HepG2 (cell line): ENCODE results near the gene SCYGR8. TPM values are rescaled to one million over a fixed set of nuclear protein-coding genes. Genes with fewer than 3 reads are reported as not detected.

Experiments used
- BHLHE40 ChIP-seq: IDR thresholded peaks from 2 replicates; pipeline ENCODE4 v1.6.1; 2011; ENCODE audit warnings: low read length, improper control_type of control experiment
- CREB1 ChIP-seq, 2 experiments: fragments of 450-650 bp in 1 of 2; IDR thresholded peaks; 2 replicates each; pipeline ENCODE4 v1.6.1; 2016 to 2017; ENCODE audit warnings: control low read depth in 1 of 2, mild to moderate bottlenecking in 1 of 2, missing compliant biosample characterization in 1 of 2, missing genetic modification characterization in 1 of 2
- CREM ChIP-seq, 2 experiments: sonication (generic) in 1 of 2; formaldehyde crosslinking in 1 of 2; IDR thresholded peaks; 2 replicates each; pipeline versions ENCODE4 v1.4.0 to v1.6.1; 2016 to 2020; ENCODE audit warnings: antibody characterized with exemption in 1 of 2, mild to moderate bottlenecking in 1 of 2, missing genetic modification reagents in 1 of 2
- DNMT3B ChIP-seq: conservative IDR thresholded peaks from 2 replicates; pipeline ENCODE4 v1.6.1; 2016; ENCODE audit warnings: missing biosample characterization, control low read depth
- FOXA1 ChIP-seq, 2 experiments: fragments of 450-650 bp in 1 of 2; sonication (generic) in 1 of 2; formaldehyde crosslinking in 1 of 2; IDR thresholded peaks; 2 replicates each; pipeline versions ENCODE4 v1.4.0 to v1.6.1; 2016 to 2020; ENCODE audit warnings: missing genetic modification reagents in 1 of 2
- KDM6A ChIP-seq: IDR thresholded peaks from 2 replicates; pipeline ENCODE4 v1.6.1; 2016; ENCODE audit warnings: low read depth
- NCOA2 ChIP-seq: sonication (generic); formaldehyde crosslinking; IDR thresholded peaks from 2 replicates; pipeline ENCODE4 v1.8.0; 2022; ENCODE audit warnings: inconsistent platforms
- NPAS2 ChIP-seq: sonication (generic); formaldehyde crosslinking; IDR thresholded peaks from 2 replicates; pipeline ENCODE4 v1.8.0; 2022; ENCODE audit warnings: mild to moderate bottlenecking, missing genetic modification reagents, borderline replicate concordance
- SOX13 ChIP-seq, 3 experiments: fragments of 450-650 bp in 1 of 3; sonication (generic) in 1 of 3; formaldehyde crosslinking in 1 of 3; IDR thresholded peaks in 2 of 3; conservative IDR thresholded peaks in 1 of 3; 2 replicates each; pipeline versions ENCODE4 v1.5.0 to v1.6.1; 2016 to 2020; ENCODE audit warnings: antibody characterized with exemption in 1 of 3, mild to moderate bottlenecking in 1 of 3, missing compliant biosample characterization in 1 of 3, missing genetic modification reagents in 1 of 3, moderate library complexity in 1 of 3
- SRSF1 ChIP-seq: fragments of 200-400 bp; formaldehyde crosslinking; optimal IDR thresholded peaks from 2 replicates; pipeline ENCODE3; 2017; ENCODE audit warnings: mild to moderate bottlenecking, low read depth, low read length, moderate library complexity
- YEATS4 ChIP-seq: sonication (generic); formaldehyde crosslinking; IDR thresholded peaks from 2 replicates; pipeline ENCODE4 v1.4.0; 2020; ENCODE audit warnings: missing genetic modification reagents, borderline replicate concordance
- ZNF253 ChIP-seq: sonication (generic); formaldehyde crosslinking; IDR thresholded peaks from 2 replicates; pipeline ENCODE4 v1.8.0; 2022; ENCODE audit warnings: mild to moderate bottlenecking, missing genetic modification reagents, borderline replicate concordance
- ZNF780A ChIP-seq: sonication (generic); formaldehyde crosslinking; IDR thresholded peaks from 2 replicates; pipeline ENCODE4 v1.8.0; 2022; ENCODE audit warnings: mild to moderate bottlenecking, missing genetic modification reagents, moderate library complexity
- polyA plus RNA-seq, 8 experiments: library from polyadenylated mRNA; depleted of rRNA in 3 of 8; stranded (reverse) in 7 of 8; unstranded in 1 of 8; fragments of >200 nt; fragmentation: Illumina TruSeq in 4 of 8; extraction: Trizol in 4 of 8; gene quantifications; 2 replicates each; pipeline versions ENCODE4 v1.2.1 to v1.2.3, GENCODE V29; 2011 to 2016; ENCODE audit warnings: low read depth in 4 of 8, missing spikeins in 1 of 8, mixed read lengths in 1 of 8; ENCODE audit not compliant: insufficient read depth in 1 of 8
- total RNA-seq, 5 experiments: library from RNA; depleted of rRNA; stranded (reverse); fragments of >200 nt; fragmentation: Illumina TruSeq; extraction: Trizol; gene quantifications; 2 replicates each; pipeline ENCODE4 v1.2.3, GENCODE V29; 2016; ENCODE audit warnings: low read depth in 1 of 5
- TF ChIP-seq, protein P1 (sequence below): sonication (generic); formaldehyde crosslinking; IDR thresholded peaks from 2 replicates; pipeline ENCODE4 v1.4.0; 2020; ENCODE audit warnings: mild to moderate bottlenecking, missing genetic modification reagents
- TF ChIP-seq, protein P2 (sequence below): sonication (generic); formaldehyde crosslinking; IDR thresholded peaks from 2 replicates; pipeline ENCODE4 v1.8.0; 2022; ENCODE audit warnings: missing genetic modification reagents, mild to moderate bottlenecking, inconsistent platforms, borderline replicate concordance
- TF ChIP-seq, protein P3 (sequence below): sonication (generic); formaldehyde crosslinking; IDR thresholded peaks from 2 replicates; pipeline ENCODE4 v1.9.0; 2021; ENCODE audit warnings: missing genetic modification reagents, borderline replicate concordance
- TF ChIP-seq, protein P4 (sequence below): sonication (generic); formaldehyde crosslinking; IDR thresholded peaks from 2 replicates; pipeline ENCODE4 v1.5.1; 2020; ENCODE audit warnings: mild to moderate bottlenecking, missing genetic modification reagents, moderate library complexity

SCYGR8 gene
- total and polyA plus RNA-seq, 2 of the 13 experiments (the other 11 are each of a cell fraction or from before 2014, with no cell fraction given): not detected

DNA sequence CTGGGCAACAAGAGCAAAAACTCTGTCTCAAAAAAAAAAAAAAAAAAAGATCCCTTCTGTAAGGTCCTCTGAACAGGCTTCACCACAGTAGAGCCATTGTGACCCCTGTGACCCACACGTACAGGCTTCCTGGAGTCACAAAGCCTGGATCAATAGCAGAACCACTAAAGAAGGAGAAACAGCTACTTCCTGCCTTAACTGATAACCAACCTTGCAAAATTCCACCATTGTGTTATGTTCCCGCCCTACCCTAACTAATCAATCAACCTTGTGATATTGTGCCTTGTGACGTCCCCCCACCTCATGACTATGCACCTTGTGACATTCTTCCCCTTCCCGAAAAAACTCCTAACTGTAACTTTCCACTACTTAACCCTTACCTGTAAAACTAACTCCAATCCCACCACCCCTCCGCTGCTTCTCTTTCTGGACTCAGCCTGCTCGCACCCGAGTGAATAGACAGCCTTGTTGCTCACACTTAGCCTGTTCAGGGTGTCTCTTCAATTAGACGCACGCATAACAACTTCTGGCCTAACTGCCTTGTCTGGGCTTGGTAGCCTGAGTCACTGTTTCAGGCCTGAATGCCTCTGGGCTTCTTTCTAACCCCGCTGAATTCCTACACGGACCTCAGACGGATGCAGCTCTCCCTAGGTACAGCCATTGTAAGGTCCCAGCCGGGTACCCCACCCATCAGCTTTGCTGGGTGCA is 13.9 kb downstream of the SCYGR8 start (continued):
- TF ChIP-seq, protein P1, sequence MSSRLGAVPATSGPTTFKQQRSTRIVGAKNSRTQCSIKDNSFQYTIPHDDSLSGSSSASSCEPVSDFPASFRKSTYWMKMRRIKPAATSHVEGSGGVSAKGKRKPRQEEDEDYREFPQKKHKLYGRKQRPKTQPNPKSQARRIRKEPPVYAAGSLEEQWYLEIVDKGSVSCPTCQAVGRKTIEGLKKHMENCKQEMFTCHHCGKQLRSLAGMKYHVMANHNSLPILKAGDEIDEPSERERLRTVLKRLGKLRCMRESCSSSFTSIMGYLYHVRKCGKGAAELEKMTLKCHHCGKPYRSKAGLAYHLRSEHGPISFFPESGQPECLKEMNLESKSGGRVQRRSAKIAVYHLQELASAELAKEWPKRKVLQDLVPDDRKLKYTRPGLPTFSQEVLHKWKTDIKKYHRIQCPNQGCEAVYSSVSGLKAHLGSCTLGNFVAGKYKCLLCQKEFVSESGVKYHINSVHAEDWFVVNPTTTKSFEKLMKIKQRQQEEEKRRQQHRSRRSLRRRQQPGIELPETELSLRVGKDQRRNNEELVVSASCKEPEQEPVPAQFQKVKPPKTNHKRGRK (CRISPR knock-in tag): no peak
- TF ChIP-seq SOX13 (IDR thresholded peaks at IDR 0.05) (peak; percentile 92), SOX13 (CRISPR knock-in tag; conservative IDR thresholded peaks at IDR 0.05 in 1 of 2, IDR thresholded peaks at IDR 0.05 in 1 of 2) (peak in 1 of 2 experiments; percentile 94; a peak in 2 of 4 replicates), KDM6A (CRISPR knock-in tag) (no peak), ZNF780A (CRISPR knock-in tag) (no peak), YEATS4 (no peak), FOXA1 (IDR thresholded peaks at IDR 0.05) (no peak), FOXA1 (CRISPR knock-in tag; IDR thresholded peaks at IDR 0.05) (peak; percentile 39; the same call in 1 of the 2 replicates), DNMT3B (CRISPR knock-in tag) (no peak), NCOA2 (CRISPR knock-in tag) (peak; percentile 92), NPAS2 (no peak), CREB1 (IDR thresholded peaks at IDR 0.05) (peak; percentile 36; the same call in 1 of the 2 replicates), CREB1 (CRISPR knock-in tag; IDR thresholded peaks at IDR 0.05) (peak; percentile 91), SRSF1 (no peak), ZNF253 (CRISPR knock-in tag) (no peak), BHLHE40 (no peak), CREM (IDR thresholded peaks at IDR 0.05) (peak; percentile 87; the same call in 1 of the 2 replicates), CREM (CRISPR knock-in tag; IDR thresholded peaks at IDR 0.05) (no peak)
- TF ChIP-seq, protein P2, sequence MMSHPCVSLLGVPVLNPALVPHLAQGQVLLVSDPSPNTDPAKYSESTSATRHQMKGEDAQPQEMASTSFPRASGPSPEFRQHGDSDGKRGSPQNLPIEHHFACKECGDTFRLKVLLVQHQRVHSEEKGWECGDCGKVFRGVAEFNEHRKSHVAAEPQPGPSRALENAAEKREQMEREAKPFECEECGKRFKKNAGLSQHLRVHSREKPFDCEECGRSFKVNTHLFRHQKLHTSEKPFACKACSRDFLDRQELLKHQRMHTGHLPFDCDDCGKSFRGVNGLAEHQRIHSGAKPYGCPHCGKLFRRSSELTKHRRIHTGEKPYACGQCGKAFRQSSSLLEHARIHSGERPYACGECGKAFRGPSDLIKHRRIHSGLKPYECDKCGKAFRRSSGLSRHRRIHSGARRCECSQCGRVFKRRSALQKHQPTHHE (CRISPR knock-in tag): no peak
- TF ChIP-seq, protein P3, sequence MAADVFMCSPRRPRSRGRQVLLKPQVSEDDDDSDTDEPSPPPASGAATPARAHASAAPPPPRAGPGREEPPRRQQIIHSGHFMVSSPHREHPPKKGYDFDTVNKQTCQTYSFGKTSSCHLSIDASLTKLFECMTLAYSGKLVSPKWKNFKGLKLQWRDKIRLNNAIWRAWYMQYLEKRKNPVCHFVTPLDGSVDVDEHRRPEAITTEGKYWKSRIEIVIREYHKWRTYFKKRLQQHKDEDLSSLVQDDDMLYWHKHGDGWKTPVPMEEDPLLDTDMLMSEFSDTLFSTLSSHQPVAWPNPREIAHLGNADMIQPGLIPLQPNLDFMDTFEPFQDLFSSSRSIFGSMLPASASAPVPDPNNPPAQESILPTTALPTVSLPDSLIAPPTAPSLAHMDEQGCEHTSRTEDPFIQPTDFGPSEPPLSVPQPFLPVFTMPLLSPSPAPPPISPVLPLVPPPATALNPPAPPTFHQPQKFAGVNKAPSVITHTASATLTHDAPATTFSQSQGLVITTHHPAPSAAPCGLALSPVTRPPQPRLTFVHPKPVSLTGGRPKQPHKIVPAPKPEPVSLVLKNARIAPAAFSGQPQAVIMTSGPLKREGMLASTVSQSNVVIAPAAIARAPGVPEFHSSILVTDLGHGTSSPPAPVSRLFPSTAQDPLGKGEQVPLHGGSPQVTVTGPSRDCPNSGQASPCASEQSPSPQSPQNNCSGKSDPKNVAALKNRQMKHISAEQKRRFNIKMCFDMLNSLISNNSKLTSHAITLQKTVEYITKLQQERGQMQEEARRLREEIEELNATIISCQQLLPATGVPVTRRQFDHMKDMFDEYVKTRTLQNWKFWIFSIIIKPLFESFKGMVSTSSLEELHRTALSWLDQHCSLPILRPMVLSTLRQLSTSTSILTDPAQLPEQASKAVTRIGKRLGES (CRISPR knock-in tag): no peak
- TF ChIP-seq, protein P4, sequence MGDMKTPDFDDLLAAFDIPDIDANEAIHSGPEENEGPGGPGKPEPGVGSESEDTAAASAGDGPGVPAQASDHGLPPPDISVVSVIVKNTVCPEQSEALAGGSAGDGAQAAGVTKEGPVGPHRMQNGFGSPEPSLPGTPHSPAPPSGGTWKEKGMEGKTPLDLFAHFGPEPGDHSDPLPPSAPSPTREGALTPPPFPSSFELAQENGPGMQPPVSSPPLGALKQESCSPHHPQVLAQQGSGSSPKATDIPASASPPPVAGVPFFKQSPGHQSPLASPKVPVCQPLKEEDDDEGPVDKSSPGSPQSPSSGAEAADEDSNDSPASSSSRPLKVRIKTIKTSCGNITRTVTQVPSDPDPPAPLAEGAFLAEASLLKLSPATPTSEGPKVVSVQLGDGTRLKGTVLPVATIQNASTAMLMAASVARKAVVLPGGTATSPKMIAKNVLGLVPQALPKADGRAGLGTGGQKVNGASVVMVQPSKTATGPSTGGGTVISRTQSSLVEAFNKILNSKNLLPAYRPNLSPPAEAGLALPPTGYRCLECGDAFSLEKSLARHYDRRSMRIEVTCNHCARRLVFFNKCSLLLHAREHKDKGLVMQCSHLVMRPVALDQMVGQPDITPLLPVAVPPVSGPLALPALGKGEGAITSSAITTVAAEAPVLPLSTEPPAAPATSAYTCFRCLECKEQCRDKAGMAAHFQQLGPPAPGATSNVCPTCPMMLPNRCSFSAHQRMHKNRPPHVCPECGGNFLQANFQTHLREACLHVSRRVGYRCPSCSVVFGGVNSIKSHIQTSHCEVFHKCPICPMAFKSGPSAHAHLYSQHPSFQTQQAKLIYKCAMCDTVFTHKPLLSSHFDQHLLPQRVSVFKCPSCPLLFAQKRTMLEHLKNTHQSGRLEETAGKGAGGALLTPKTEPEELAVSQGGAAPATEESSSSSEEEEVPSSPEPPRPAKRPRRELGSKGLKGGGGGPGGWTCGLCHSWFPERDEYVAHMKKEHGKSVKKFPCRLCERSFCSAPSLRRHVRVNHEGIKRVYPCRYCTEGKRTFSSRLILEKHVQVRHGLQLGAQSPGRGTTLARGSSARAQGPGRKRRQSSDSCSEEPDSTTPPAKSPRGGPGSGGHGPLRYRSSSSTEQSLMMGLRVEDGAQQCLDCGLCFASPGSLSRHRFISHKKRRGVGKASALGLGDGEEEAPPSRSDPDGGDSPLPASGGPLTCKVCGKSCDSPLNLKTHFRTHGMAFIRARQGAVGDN: peak; percentile 57
